HG03108 (cell line): ENCODE measurements around the gene CCL4L2.
"Not testable (repeated sequence)": the region's sequence is repeated elsewhere in the genome, so short reads cannot be mapped to it uniquely, and the experiment has no call there.

Source experiments
- ATAC-seq: cut with Tn5 transposase; IDR thresholded peaks from one replicate; pipeline ENCODE4 v1.9.1; 2021; ENCODE audit warnings: moderate library complexity; ENCODE audit not compliant: unreplicated experiment

CCL4L2 gene

DNA sequence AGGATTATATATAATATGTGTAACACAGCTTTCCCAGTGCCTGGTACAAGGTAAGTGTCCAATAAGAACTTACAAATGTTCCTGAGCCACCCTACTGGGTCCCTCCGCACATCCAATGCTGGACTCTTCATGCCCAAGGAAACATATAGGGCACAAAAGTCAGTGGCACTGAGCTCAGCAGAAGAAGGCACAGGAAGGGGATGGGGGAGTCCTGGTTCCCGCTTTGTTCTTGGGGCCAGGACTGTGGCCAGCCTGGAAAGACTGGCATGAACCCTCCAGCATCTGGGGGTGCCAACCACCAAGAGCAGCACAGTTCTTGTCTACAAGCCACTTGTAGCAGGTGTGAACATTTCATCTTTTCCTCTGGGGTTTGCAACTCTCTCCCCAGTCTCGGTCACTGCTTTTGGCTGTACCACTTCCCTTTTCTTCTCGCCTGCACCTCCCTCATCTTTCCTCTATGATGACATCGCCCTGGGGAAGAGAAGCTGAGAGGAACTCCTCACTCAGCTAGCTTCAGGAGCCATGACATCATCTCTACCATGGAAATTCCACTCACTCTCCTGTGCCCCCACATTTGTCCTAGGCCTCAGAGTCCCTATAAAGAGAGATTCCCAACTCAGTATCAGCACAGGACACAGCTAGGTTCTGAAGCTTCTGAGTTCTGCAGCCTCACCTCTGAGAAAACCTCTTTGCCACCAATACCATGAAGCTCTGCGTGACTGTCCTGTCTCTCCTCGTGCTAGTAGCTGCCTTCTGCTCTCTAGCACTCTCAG lies at the start of gene CCL4L2:
TSS of gene CCL4L2 (plus strand) at position 625 of the 773 bp plus-strand sequence.
- ATAC-seq, result peak; percentile 59

DNA sequence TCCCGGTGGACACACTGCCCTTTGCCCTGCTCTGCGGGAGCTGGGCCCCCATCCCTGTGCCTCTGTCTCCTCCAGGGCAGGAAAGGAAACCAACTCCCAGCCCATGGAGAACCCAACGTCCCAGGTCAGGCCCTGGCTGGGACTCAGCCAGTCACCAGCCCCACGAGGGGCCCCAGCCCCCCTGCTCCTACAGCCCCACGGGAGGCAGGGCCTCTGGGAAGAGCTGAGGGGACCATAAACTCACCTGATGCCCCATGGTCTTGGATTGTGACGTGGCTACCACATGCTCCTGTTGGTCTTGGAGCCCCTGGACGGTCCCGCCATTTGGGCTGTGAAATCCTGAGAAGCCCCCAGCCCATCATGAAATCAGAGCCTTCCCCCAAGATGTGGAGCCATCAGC lies 42.0 kb upstream of the CCL4L2 start:
- ATAC-seq, result not testable (repeated sequence)

DNA sequence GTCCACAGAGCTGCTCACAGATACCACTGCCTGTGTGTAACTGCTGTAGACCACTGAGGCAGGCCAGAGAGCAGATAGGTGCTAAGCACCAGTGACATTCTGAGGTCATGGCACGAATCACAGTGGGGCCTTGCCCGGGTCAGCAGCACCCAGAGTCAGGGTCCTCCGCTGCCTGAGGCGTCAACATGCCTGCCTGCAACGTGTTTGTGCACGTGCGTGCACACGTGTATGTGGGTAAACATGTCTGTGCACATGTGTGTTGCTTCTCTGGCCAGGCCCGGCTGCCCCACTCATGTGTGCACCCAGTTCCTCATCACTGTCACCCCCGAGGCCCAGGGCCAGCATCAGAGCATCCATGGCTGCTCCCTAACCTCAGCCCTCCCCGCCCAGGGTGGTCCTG lies 34.3 kb upstream of the CCL4L2 start, which contains the start of gene TBC1D3B:
TSS of gene TBC1D3B (minus strand) at position 101 of the 400 bp plus-strand sequence. CDS start 1,586 bp downstream, outside the sequence.
- not testable (repeated sequence) for ATAC-seq

DNA sequence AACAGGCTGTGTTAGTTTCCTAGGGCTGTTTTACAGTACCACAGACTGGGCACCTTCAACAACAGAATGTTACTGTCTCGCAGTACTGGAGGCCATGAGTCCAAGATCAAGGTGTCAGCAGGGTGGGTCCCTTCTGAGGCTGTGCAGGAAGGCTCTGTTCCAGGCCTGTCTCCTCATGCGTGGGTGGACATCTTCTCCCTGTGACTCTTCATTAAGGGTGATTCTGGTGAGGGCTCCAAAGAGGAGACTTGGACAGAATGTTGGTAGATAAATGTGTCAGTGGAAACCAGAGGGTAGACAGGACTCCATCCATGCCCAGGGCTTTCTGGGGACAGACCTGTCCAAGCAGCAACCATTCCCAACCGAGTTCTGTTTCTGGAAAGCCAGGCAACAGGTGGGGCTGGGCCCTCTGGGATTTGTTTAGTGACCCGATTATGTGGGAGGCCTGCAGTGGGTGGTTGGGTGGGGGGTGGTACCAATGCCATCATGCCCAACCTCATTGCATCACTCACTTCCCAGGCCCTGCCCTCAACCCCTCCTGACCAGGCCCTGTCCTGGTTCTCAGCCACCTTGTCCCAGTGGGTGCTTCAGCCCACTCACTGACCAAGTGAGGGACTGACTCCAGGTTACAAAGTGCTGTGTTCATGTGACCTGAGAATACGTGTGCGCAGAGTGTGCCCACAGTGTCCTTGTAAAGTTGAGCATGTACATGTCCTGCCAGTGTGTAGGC lies 29.3 kb upstream of the CCL4L2 start:
- ATAC-seq, result not testable (repeated sequence)

DNA sequence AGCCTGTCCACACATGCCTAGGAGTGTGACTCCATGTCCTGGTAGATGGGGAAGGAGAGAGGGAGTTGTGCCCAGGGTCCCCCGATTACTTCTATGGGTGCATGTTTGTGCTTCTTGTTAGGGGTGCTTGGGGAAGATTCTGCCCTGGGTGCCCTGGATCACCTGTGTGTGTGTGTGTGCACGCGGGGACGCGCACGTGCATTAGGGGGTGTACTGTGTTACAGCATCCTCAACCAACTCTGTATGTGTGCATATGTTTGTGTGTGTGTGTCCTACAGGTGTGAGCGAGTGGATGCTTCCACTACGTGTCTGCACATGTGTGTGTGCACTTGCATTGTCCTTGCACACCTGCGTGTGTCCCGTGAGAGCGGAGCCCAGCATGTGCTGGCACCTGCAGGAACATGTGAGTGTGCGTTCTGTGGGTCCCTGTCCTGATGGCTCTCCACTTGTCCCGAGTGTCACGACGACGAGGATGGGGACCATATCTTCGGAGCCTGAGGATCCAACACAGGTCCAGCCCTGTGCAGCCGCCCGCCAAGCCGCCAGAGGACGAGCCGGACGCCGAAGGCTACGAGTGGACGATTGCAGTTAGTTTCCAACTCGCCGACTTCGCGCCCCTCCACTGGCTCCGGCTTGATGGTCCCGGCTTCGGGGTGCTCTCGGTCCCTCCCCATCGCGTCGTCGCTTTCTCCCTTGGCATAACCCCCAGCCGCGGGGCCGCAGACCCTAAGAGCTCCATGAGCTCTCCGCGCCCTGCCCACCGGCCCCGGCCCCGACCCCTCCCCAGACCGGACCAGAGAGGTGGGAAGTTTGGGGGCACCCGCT lies 28.5 kb upstream of the CCL4L2 start:
- no peak for ATAC-seq

DNA sequence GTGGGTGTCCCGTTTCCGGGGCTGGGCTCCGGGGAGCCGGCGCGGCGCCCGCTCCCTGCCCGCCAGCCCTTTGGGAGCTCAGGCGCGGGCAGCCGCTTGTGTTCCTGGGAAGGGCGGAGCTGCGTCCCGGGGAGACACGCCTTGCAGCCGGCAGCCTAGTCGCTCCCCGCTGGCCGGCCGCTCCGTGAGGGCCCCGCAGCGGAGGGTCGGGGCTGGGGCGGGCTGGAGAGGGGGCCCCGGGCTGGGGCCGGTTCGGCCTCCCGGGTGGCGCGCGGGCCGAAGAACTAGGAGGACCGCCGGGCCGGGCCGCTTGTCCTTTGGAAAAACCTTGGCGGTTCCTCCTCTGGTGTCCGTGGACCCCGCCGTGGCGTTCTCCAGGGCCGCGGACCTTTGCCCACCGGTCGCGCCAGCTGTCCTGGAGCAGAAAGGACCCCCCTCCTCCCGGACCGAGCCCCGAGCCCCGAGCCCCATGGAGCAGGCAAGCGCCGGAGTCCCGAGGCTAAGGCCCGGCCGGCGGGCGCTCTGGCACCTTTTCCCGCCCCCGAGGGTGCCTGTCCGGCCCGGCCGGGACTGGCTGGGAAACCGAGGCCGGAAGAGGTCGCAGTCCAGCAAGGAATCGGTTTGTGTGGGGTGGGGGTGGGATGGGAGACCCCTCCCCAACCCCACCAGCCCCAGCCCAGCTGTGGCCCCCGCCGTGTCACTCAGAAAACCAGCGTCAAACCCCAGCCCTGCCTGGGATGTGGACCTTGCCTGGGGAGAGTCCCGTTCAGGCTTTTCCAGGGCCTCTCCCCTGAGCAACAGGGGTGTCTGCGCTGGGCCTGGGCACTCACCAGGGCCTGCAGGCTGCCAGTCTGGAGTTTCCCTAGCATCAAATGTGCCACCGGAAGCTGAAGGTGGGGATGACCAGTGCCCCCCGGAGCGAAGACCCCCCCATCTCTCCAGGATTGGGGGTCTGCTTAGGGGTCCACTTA lies 27.6 kb upstream of the CCL4L2 start:
- ATAC-seq, result peak; percentile 43

DNA sequence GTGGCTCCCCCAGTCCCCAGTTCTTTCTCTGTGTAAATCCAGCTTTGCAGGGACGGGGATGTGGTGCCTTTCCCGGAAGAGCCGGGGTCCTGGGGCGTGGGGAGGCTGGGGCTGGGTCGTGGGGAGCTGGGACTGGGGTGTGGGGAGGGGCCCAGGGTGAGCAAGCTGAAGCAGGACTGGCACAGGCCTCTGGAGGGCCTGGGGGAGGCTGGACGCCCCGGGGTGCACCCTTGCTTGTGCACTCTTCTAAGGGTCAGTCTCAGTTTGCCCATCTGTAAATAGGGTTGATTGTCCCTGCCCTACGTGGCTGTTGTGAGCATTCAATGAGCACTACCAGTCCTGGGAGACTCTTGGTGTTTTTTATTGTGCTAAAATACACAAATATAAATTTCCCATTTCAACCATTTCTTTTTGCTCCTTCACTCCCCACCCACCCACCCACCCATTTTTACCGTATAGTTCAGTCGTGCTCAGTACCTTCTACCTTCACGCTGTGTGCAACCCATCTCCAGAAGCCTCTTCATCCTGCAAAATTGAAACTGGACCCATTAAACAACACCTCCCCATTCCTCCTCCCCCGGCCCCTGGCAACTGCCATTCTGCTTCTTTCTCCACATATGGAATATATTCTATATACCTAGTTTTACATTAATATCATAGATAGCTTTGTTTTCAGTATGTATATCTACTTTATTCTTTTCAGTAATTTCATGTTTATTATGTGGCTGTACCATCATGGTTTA lies 26.7 kb upstream of the CCL4L2 start:
- no peak for ATAC-seq

DNA sequence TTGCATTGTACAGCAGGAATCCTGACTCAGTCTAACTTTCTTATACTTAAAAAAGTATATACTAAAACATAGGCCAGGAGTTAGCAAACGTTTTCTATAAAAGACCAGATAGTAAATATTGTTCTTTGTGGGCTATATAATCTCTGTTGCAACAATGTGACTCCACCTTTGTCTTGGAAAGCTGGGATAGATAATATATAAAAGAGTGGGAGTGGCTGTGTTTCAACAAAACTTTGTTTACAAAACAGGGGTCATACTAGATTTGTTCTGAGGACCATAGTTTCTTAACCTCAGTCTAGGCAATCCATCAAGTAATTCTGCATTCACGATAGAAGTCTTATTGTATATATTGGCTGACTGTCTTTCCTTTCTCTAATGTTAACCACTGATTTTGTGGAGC lies 25.4 kb upstream of the CCL4L2 start:
- no peak for ATAC-seq

DNA sequence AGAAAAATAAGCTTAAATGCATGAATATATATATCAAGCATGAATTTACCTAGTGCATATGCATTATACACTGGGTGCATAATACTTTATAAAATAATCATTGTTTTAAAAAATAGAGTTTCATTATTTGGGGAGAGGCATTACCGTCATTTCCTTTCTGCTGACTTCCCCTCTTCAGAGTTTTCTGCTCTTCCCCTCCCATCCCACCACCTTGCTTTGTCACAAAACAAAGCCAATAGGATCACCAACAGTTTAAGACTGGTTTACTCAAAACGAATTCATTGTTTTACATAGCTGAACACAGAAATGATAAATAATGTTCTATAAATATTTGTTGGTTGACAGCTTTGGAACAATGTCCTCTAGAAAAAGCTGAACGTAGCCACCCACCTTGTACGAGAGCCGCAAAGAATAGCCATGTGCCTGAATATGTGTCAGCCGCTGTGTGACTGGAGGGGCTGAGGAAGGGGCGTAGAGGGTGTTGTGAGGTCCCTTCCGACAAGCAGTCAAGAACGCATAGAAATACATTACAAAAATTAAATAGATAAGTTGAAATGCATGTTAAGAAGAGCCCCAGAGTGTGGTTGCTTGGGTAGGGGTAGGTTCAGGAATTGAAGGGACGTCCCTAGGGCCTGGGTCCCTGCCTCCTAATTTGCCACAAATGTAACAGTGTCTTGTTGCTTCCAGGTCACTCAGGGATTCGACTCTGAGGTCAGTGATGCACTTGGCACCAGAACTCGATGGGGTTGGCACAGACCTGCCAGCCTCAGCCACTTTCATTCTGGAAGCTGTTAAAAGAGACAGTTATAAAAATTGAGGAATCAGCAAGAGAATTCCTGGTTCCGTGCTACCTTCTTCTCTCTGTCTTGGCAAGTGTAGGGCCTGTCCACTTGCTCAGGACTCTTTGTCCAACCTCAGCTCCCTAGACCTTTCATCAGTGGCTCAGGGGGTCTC lies 23.8 kb upstream of the CCL4L2 start:
- not testable (repeated sequence) for ATAC-seq

DNA sequence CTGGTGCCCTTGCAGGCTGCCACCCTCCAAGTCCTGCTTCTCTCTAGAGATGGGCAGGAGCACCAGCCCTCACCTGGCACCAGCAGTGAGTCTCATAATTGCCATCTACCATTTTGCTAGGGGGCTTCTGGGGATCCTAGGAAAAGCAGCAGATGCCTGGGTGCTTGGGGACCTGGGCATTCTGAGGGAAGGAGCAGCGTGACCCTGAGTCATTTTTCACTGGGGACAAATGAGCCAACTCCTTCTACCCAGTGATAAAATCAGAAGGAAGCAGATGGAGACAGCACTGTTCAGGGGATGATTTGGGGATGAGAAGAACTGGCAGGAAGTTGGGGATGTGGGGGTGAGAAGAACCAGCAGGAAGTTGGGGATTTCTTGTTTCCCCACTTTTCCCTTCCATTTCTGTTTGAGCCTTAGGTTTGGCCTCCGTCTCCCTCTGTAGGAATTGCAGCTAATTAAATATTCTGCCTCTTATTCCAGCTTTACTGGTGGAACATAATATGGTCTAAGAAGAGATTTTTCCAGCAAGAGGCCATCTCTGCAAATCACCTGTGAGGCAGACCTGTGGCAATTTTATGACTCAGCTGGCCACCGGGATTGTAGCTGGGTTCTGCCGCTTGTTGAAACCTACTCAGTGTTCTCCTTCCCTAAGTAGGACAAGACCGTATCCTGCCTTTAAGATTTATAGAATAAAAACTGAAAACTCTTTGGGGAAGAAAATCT lies 22.8 kb upstream of the CCL4L2 start:
- ATAC-seq, result not testable (repeated sequence)

DNA sequence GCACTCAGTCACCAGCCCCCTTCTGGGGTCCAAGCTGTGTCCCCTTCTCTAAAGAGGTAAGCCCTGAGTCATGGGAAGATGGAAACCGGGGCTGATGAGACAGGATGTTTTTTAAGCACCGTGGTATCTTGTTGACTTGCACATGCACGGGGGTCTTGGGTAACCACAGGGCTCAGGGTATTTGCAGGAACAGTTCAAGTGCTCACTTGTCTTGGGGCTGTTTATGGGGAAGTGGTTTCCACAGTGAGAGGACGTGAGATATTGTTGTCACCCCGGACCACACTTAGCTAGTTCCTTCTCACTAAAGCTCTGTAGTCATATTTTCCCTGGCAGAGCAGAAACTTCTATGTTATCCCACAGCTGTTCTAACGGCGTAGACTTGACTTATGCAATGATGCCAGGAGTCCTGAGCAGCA lies 22.0 kb upstream of the CCL4L2 start:
- ATAC-seq, result peak; percentile 46

DNA sequence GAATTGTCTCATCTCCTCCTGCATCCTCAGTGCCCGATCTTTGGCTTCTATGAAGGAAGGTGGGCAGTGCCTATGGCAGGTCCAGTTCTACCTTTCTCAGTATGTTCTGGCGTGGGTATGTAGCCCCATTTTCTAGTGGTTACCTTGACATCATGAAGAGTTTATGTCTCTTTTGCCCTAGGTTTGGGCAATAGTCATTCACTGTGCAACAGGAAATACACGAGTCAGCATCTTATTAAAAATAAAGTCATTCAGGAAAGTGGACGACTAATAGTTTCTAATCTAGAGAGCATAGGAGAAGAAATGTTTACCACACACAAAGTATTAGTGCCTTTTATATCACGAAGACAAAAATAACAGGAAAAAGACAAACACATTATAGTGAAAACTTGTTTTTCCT lies 20.9 kb upstream of the CCL4L2 start:
- not testable (repeated sequence) for ATAC-seq

DNA sequence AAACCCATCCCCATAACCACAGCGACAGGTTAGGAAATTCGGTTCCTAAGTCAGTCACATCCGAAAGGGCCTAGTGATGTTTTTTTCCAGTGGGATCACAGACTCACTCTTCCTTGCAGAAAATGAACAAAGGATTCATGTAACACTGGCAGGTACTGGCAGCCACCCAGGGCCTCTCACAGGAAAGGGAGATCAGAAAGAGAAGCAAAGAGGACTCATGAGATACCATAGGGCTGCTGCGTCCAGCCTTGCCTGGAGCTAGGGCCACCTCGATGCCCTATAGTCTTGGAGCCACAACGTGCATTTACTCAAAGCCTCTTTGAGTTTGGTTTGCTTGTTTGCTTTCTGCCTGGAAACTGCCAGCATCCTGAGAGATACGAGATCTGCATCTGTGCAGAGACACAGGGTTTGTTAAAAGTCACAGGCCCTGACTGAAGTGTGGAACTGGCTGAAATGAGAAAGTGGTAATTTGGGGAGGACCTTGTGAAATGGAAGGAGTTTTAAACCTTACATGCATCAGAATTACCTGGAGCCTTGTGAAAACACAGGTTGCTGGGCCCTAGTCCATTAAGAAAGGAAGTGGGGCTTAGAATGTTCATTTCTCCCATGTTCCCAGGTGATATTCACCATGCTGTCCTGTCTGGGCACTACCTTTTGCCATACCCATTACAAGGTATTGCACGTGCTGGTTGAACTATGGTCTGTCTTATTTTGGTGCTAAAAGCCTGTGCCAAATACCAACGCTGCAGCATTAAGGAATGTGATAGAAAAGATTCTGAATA lies 20.1 kb upstream of the CCL4L2 start:
- ATAC-seq, result not testable (repeated sequence)

DNA sequence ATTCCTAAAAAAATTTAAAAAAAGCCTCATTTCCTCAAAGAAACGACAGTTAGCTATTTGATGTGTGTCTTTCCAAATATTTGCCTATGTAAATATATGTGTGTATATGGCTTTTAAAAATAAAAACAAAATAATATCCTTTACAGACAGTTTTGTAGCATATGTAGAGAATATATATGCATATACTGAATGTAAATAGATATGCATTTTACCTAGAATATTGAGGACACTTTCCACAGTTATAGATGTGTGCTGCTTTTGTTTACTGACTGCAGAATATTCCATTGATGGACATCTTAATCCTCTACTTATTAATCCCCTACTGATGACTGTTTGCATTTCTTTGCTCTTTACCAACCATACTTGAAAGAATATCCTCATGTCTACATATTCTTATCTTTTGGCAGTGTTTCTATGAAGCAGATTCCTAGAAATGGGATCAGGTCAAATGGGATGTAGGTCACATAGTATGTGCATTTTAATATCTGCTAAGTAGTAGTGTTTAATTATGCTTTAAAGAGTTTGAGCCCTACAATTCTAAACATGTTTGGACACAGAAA lies 17.6 kb upstream of the CCL4L2 start:
- ATAC-seq, result no peak

DNA sequence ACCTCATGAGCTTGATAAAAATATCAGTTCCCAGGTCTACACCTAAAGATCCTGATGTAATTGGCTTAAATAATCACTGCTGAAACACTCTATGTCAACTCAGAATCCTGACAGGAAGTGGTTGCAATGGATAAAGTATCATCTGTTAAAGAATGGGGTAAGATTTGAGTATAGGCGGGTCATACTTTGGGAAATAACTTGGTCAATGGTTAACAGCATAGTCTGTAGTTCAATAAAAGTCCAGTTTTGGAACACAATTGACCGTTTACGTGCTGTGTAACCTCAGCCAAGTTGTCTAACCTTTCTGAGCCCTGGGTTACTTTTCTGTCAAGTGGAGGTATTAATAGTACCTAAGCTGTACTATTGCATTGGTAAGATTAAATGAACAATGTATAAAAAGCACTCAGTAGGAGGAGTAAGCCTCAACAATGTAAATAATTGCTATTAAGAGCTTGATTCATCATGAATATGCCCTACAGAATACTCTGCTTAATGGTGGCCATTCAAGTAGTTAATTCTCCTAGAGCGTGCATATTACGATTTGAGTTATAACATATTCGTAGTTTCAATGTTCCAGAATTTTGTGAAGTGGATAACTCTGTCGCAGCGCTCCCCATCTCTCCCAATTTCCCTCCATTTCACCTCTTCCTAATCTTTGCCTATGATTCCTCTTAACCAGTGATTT lies 16.6 kb upstream of the CCL4L2 start:
- ATAC-seq, result not testable (repeated sequence)
